GM12878 (cell line): ENCODE measurements around the gene LTB4R2. TPM values are rescaled to one million over a fixed set of nuclear protein-coding genes. Genes with fewer than 3 reads are reported as not detected.

Experiments
- ATAC-seq: fragments of 200-7000 bp; cut with Tn5 transposase; 3 replicates; pipeline ENCODE4 v1.9.1; 2020; ENCODE audit warnings: mild to moderate bottlenecking, moderate library complexity
- BruUV-seq: library from RNA; stranded (reverse); fragments of 400-500 nt; replicated peaks from 2 replicates; lab custom pipeline; 2021; lab: Mats Ljungman, UMichigan
- CTCF ChIA-PET: fragments of 300-600 bp; sonication (Branson Sonifier 250); formaldehyde crosslinking; extraction: SDS; loops from one replicate; lab custom pipeline; 2021; ENCODE audit warnings: inconsistent platforms; lab: Yijun Ruan, JAX
- POLR2A ChIA-PET: fragments of 350-600 bp; formaldehyde crosslinking; extraction: SDS; loops from one replicate; lab custom pipeline; 2021; ENCODE audit warnings: inconsistent platforms; lab: Charles Lee
- RAD21 ChIA-PET: fragments of 300-600 bp; sonication (Branson Sonifier 250); formaldehyde crosslinking; loops from one replicate; lab custom pipeline; 2023; ENCODE audit warnings: antibody characterized with exemption; ENCODE audit not compliant: unreplicated experiment; lab: Charles Lee
- SMC1A ChIA-PET: fragments of 300-600 bp; sonication (Branson Sonifier 250); formaldehyde crosslinking; loops from one replicate; lab custom pipeline; 2023; ENCODE audit not compliant: unreplicated experiment, uncharacterized antibody; lab: Charles Lee
- DNase-seq: peaks from one replicate; pipeline ENCODE4 v3.0.0-alpha.2; 2011; ENCODE audit warnings: low read depth, low spot score
- FAIRE-seq: peaks from 3 replicates; lab custom pipeline; 2011; peaks lifted over from hg19 to GRCh38; lab: Jason Lieb, UNC
- H2AFZ ChIP-seq: 2 replicates; pipeline ENCODE4 v1.6.0; 2011; ENCODE audit warnings: low read depth, low read length, control low read depth; ENCODE audit not compliant: control insufficient read depth
- H3K27ac ChIP-seq: 2 replicates; pipeline ENCODE4 v1.5.1; 2011; ENCODE audit warnings: control low read depth; ENCODE audit not compliant: control insufficient read depth, insufficient read depth
- H3K27me3 ChIP-seq, 2 experiments: replicated peaks in 1 of 2; 2 replicates each; pipeline versions ENCODE4 v1.6.0 to v1.6.1; 2011; ENCODE audit warnings: low read length in 1 of 2; ENCODE audit not compliant: control insufficient read depth in 2 of 2, insufficient read depth in 2 of 2
- H3K36me3 ChIP-seq, 2 experiments: 2 replicates each; pipeline ENCODE4 v1.5.1; 2011; ENCODE audit warnings: low read length in 1 of 2; ENCODE audit not compliant: control insufficient read depth in 2 of 2, insufficient read depth in 2 of 2
- H3K4me1 ChIP-seq: 2 replicates; pipeline ENCODE4 v1.6.1; 2011; ENCODE audit warnings: mild to moderate bottlenecking, low read length, moderate library complexity, mixed read lengths; ENCODE audit not compliant: control insufficient read depth, insufficient read depth
- H3K4me2 ChIP-seq: 2 replicates; pipeline ENCODE4 v1.6.0; 2011; ENCODE audit warnings: control low read depth; ENCODE audit not compliant: control insufficient read depth, insufficient read depth
- H3K4me3 ChIP-seq: fragments of 200-600 bp; sonication (generic); 2 replicates; pipeline ENCODE4 v1.5.1; 2016
- H3K79me2 ChIP-seq: 2 replicates; pipeline ENCODE4 v1.6.0; 2011; ENCODE audit warnings: low read length; ENCODE audit not compliant: control insufficient read depth, insufficient read depth
- H3K9ac ChIP-seq: 2 replicates; pipeline ENCODE4 v1.8.0; 2011; ENCODE audit warnings: low read length, control low read depth, mixed read lengths; ENCODE audit not compliant: control insufficient read depth, insufficient read depth
- H3K9me3 ChIP-seq: replicated peaks from 3 replicates; pipeline ENCODE4 v1.5.1; 2011; ENCODE audit warnings: mild to moderate bottlenecking, low read length; ENCODE audit not compliant: control insufficient read depth, insufficient read depth
- H4K20me1 ChIP-seq: 2 replicates; pipeline ENCODE4 v1.6.0; 2011; ENCODE audit not compliant: control insufficient read depth, insufficient read depth
- ASH2L ChIP-seq: fragments of 300-600, 200-600 bp; sonication (generic); IDR thresholded peaks from 2 replicates; pipeline ENCODE4 v1.6.1; 2017; ENCODE audit warnings: low read depth, mild to moderate bottlenecking, borderline replicate concordance
- DPF2 ChIP-seq: fragments of 450-650 bp; IDR thresholded peaks from 2 replicates; pipeline ENCODE4 v1.6.1; 2017; ENCODE audit warnings: mild to moderate bottlenecking
- HCFC1 ChIP-seq: fragments of 150-350 bp; IDR thresholded peaks from 2 replicates; pipeline ENCODE4 v1.6.1; 2014; ENCODE audit warnings: low read length
- IRF4 ChIP-seq: IDR thresholded peaks from 2 replicates; pipeline ENCODE4 v1.6.1; 2011; ENCODE audit warnings: low read depth, low read length
- MEF2A ChIP-seq: IDR thresholded peaks from 2 replicates; pipeline ENCODE4 v1.6.1; 2011; ENCODE audit warnings: low read depth, mild to moderate bottlenecking, low read length, moderate library complexity; ENCODE audit not compliant: insufficient read depth
- POLR2AphosphoS5 ChIP-seq: IDR thresholded peaks from 2 replicates; pipeline ENCODE4 v1.6.1; 2011; ENCODE audit warnings: mild to moderate bottlenecking, low read length, inconsistent platforms
- SMAD1 ChIP-seq: fragments of 450-650 bp; IDR thresholded peaks from 2 replicates; pipeline ENCODE4 v1.6.1; 2018; ENCODE audit warnings: mild to moderate bottlenecking, low read depth; ENCODE audit not compliant: partially characterized antibody
- SMC3 ChIP-seq: IDR thresholded peaks from 2 replicates; pipeline ENCODE4 v1.6.1; 2011; ENCODE audit warnings: low read length, improper control_type of control experiment, borderline replicate concordance
- SRF ChIP-seq, 2 experiments: IDR thresholded peaks; 2 replicates each; pipeline ENCODE4 v1.6.1; 2011; ENCODE audit warnings: low read depth in 2 of 2, low read length in 2 of 2, mild to moderate bottlenecking in 1 of 2, moderate library complexity in 1 of 2
- STAT1 ChIP-seq: fragments of 450-650 bp; conservative IDR thresholded peaks from 2 replicates; pipeline ENCODE4 v1.6.1; 2014; ENCODE audit warnings: antibody characterized with exemption, mild to moderate bottlenecking
- SUZ12 ChIP-seq: fragments of 200-600 bp; sonication (generic); IDR thresholded peaks from one replicate; pipeline ENCODE4 v1.6.1; 2018; ENCODE audit warnings: antibody characterized with exemption, mild to moderate bottlenecking; ENCODE audit not compliant: unreplicated experiment
- TARDBP ChIP-seq: IDR thresholded peaks from 2 replicates; pipeline ENCODE4 v1.6.1; 2016; ENCODE audit warnings: borderline replicate concordance
- ZBED1 ChIP-seq: IDR thresholded peaks from 2 replicates; pipeline ENCODE4 v1.6.1; 2016; ENCODE audit warnings: borderline replicate concordance
- ZNF384 ChIP-seq: IDR thresholded peaks from 2 replicates; pipeline ENCODE4 v1.6.1; 2012; ENCODE audit warnings: low read depth, mild to moderate bottlenecking, low read length, improper control_type of control experiment, borderline replicate concordance
- WGBS: methylation state at CpG from one replicate; pipeline ENCODE4 v1.1.6; 2016; ENCODE audit warnings: low lambda C conversion rate; ENCODE audit not compliant: insufficient replicate concordance, insufficient coverage; ENCODE audit errors: missing lambda C conversion rate; 5-methylcytosine and 5-hydroxymethylcytosine counted together
- in situ Hi-C: fragments of 300-500 bp; cut with MboI; formaldehyde crosslinking; loops from 9 replicates; pipeline ENCODE4 v1.14.3; 2018; ENCODE audit warnings: mixed read lengths
- intact Hi-C: fragments of 100-400 bp; cut with micrococcal nuclease; formaldehyde crosslinking; loops from one replicate; pipeline ENCODE4 v1.14.2; 2022; ENCODE audit not compliant: unreplicated experiment
- polyA plus RNA-seq, 11 experiments: library from polyadenylated mRNA; depleted of rRNA in 4 of 11; unstranded in 6 of 11; stranded (reverse) in 5 of 11; fragments of >200 nt; fragmentation: Nextera tagmentation in 4 of 11; fragmentation: Illumina TruSeq in 1 of 11; extraction: Ambion mirVana in 4 of 11; extraction: Trizol in 1 of 11; gene quantifications; 1 replicate in 1 of 11; 2 replicates in 10 of 11; pipeline versions ENCODE4 v1.2.1 to v1.2.3, GENCODE V29; 2011 to 2016; ENCODE audit warnings: inconsistent platforms in 2 of 11, missing spikeins in 2 of 11, low read depth in 1 of 11
- total RNA-seq, 4 experiments: library from RNA; depleted of rRNA in 3 of 4; stranded (reverse); fragments of >200 nt in 3 of 4; fragmentation: Illumina TruSeq in 1 of 4; extraction: Trizol in 1 of 4; gene quantifications; 2 replicates each; pipeline versions ENCODE4 v1.2.1 to v1.2.3, GENCODE V29; 2013 to 2021
- TF ChIP-seq, protein P1 (sequence below): fragments of 450-650 bp; IDR thresholded peaks from 2 replicates; pipeline ENCODE4 v1.6.1; 2017; ENCODE audit warnings: low read depth, mild to moderate bottlenecking, moderate library complexity
- TF ChIP-seq, protein P2 (sequence below), 3 experiments: IDR thresholded peaks in 2 of 3; conservative IDR thresholded peaks in 1 of 3; 2 replicates each; pipeline ENCODE4 v1.5.1; 2011; ENCODE audit warnings: low read depth in 3 of 3, low read length in 3 of 3, mild to moderate bottlenecking in 3 of 3, control low read depth in 2 of 3, moderate library complexity in 2 of 3, inconsistent platforms in 1 of 3, mixed read lengths in 1 of 3; ENCODE audit not compliant: control insufficient read depth in 2 of 3, insufficient read depth in 1 of 3; ENCODE audit errors: extremely low read depth in 1 of 3
- TF ChIP-seq, protein P3 (sequence below): fragments of 450-650 bp; IDR thresholded peaks from 2 replicates; pipeline ENCODE4 v1.6.1; 2014; ENCODE audit warnings: mild to moderate bottlenecking

Gene LTB4R2
- total and polyA plus RNA-seq, 10 of the 15 experiments (the other 5 are each of a cell fraction or from before 2014, with no cell fraction given): 0.06 to 16.0 (median 2.6) TPM

DNA sequence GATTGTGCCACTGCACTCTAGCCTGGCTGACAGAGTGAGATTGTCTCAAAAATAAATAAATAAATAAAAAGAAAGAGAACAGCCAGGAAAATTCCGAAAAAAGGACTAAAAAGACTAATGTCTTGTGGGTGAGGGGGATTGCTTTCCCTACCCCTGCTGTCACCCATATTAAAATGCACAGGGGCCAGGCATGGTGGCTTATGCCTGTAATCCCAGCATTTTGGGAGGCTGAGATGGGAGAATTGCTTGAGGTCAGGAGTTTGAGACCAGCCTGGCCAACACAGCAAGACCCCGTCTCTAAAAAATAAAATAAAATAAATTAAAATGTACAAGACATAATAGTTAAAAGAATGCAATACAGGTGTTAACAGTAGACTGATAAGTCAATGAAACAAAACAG lies 16.4 kb upstream of the LTB4R2 start (continued):
- TF ChIP-seq, protein P1, sequence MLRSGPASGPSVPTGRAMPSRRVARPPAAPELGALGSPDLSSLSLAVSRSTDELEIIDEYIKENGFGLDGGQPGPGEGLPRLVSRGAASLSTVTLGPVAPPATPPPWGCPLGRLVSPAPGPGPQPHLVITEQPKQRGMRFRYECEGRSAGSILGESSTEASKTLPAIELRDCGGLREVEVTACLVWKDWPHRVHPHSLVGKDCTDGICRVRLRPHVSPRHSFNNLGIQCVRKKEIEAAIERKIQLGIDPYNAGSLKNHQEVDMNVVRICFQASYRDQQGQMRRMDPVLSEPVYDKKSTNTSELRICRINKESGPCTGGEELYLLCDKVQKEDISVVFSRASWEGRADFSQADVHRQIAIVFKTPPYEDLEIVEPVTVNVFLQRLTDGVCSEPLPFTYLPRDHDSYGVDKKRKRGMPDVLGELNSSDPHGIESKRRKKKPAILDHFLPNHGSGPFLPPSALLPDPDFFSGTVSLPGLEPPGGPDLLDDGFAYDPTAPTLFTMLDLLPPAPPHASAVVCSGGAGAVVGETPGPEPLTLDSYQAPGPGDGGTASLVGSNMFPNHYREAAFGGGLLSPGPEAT: no peak
- TF ChIP-seq ASH2L: no peak

DNA sequence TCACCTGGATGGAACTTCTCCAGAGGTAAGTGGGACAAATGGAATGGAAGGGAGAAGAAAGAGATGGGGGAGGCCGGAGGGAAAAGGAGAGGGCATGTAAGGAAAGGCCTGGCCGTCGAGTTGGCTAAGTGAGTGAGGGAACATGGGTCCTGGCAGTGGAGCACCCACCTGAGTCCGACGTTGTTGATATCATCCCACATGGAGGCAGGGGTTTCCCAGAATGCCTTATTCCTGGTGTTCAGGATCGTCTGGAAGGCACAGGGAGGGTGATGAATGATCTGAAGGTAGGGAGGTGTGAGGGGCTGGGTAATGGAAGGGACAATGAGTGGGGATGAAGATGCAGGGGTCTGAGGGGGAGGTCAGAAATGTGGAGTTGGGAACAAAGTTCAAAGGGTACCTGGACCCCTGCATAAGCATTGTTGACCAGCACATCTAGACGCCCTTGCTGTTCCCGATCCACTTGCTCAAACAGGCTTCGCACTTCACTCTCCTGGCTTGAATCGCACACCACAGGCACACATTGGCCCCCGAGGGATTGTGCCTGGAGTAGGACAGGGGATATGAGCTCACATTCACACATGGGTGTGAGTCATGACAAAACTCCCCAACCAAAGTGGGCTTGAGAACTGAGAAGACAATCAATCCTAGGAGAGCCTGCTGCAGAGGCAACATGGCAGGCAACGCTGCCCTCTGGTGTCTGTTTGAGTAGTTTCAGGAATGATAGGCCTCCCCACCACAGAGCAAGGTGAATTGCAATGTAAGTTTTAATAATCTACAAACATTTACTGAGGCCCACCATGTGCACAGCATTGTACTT lies 13.4 kb upstream of the LTB4R2 start:
- H3K27ac ChIP-seq: peak overlapping the region; percentile 69
- H3K4me1 ChIP-seq: peaks cover 25% of the 10 kb centered on the region
- no TSS peak for BruUV-seq
- ChIA-PET SMC1A (interaction anchor here (0.7 to 10.1 kb wide), 23 partner anchors 9 to 238 kb away, joined by 3 to 201 read pairs (median 6); partner anchors contain the start of genes CHMP4A, CIDEB, DCAF11 and IRF9), RAD21 (interaction anchor here (0.7 to 7.8 kb wide), 21 partner anchors 11 to 238 kb away, joined by 3 to 231 read pairs (median 7); partner anchors contain the start of genes CHMP4A, CIDEB, DCAF11 and IPO4), POLR2A (interaction anchor here (0.6 to 9.0 kb wide), 13 partner anchors 9 to 238 kb away, joined by 3 to 118 read pairs (median 4); partner anchors contain the start of genes CIDEB, MDP1, RABGGTA and TINF2), CTCF (interaction anchor here (0.6 to 13.4 kb wide), 29 partner anchors 12 to 691 kb away, joined by 3 to 368 read pairs (median 6); partner anchors contain the start of genes CHMP4A, CIDEB, DCAF11 and IPO4)
- H3K9ac ChIP-seq: peak overlapping the region; percentile 58
- FAIRE-seq (peak; percentile 84), DNase-seq (peak; percentile 82), ATAC-seq (peak; percentile 80)
- peaks cover 5 to 26% of the 10 kb centered on the region in 2 experiments for H3K36me3 ChIP-seq
- intact Hi-C loops (loop anchor here (1.0 to 5.0 kb wide), 8 partner anchors 17 to 282 kb away; partner anchors contain the start of genes IPO4, MDP1, PCK2 and PSME2), in situ Hi-C loops (loop anchor here (5.0 kb wide), 1 partner anchor 54 kb away; the partner anchor contains the start of gene TINF2)
- no peaks in the 10 kb centered on the region for H3K27me3 ChIP-seq
- 50% methylated on average over 12 of the region's 12 CpGs for WGBS
- H3K9me3 ChIP-seq: no peaks in the 10 kb centered on the region
- peak overlapping the region; percentile 56 for H3K4me2 ChIP-seq
- no peaks in the 10 kb centered on the region for H4K20me1 ChIP-seq
- H3K4me3 ChIP-seq: peak overlapping the region; percentile 3; the same call in 1 of the 2 replicates
- peaks cover 23% of the 10 kb centered on the region for H3K79me2 ChIP-seq
- H2AFZ ChIP-seq: peak overlapping the region; percentile 56
- no peak for TF ChIP-seq STAT1
- TF ChIP-seq ZNF384: no peak
- TF ChIP-seq SRF (IDR thresholded peaks at IDR 0.05; ENCODE audit: low read depth in 2 of 2, low read length in 2 of 2): no peak
- TF ChIP-seq, protein P2, sequence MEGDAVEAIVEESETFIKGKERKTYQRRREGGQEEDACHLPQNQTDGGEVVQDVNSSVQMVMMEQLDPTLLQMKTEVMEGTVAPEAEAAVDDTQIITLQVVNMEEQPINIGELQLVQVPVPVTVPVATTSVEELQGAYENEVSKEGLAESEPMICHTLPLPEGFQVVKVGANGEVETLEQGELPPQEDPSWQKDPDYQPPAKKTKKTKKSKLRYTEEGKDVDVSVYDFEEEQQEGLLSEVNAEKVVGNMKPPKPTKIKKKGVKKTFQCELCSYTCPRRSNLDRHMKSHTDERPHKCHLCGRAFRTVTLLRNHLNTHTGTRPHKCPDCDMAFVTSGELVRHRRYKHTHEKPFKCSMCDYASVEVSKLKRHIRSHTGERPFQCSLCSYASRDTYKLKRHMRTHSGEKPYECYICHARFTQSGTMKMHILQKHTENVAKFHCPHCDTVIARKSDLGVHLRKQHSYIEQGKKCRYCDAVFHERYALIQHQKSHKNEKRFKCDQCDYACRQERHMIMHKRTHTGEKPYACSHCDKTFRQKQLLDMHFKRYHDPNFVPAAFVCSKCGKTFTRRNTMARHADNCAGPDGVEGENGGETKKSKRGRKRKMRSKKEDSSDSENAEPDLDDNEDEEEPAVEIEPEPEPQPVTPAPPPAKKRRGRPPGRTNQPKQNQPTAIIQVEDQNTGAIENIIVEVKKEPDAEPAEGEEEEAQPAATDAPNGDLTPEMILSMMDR (IDR thresholded peaks at IDR 0.05 in 2 of 3, conservative IDR thresholded peaks at IDR 0.05 in 1 of 3; ENCODE audit: control insufficient read depth in 2 of 3, extremely low read depth in 1 of 3, insufficient read depth in 1 of 3, low read depth in 3 of 3, low read length in 3 of 3): peak; percentile 77 to 91 (median 80); a peak in 5 of 6 replicates
- TF ChIP-seq SUZ12: no peak
- no peak; the same call in 1 of the 2 replicates for TF ChIP-seq HCFC1
- peak; percentile 82 for TF ChIP-seq IRF4
- peak; percentile 99 for TF ChIP-seq SMC3
- no peak for TF ChIP-seq POLR2AphosphoS5
- TF ChIP-seq ZBED1: no peak
- no peak for TF ChIP-seq SMAD1
- no peak; the same call in 1 of the 2 replicates for TF ChIP-seq TARDBP
- TF ChIP-seq DPF2: peak; percentile 77
- TF ChIP-seq MEF2A: no peak
- TF ChIP-seq, protein P3, sequence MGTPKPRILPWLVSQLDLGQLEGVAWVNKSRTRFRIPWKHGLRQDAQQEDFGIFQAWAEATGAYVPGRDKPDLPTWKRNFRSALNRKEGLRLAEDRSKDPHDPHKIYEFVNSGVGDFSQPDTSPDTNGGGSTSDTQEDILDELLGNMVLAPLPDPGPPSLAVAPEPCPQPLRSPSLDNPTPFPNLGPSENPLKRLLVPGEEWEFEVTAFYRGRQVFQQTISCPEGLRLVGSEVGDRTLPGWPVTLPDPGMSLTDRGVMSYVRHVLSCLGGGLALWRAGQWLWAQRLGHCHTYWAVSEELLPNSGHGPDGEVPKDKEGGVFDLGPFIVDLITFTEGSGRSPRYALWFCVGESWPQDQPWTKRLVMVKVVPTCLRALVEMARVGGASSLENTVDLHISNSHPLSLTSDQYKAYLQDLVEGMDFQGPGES: no peak
